Left ventricle myocardium superior (tissue), 1 donor: ENCODE measurements around the gene TEK. TPM values are rescaled to one million over a fixed set of nuclear protein-coding genes. Genes with fewer than 3 reads are reported as not detected.

Experiments
- total RNA-seq: library from RNA; stranded (reverse); fragmentation: NEBNext Ultra II Directional; extraction: Animal tissue kit (Norgen Biotek cat#: 25700); gene quantifications from one replicate; pipeline ENCODE4 v1.2.1, GENCODE V29; 2021
- donor health status: DM: no; HTN: yes; CAD: no; lungs with severe emphysema.

Gene TEK
- total RNA-seq, 1 donor from 2014 or later = 22.2 TPM

Other genes with a start within 250 kb of the TEK start
- 6.2 TPM for gene CAAP1, start 216.4 kb upstream of the TEK start, total RNA-seq
- gene PLAA, start 162.0 kb upstream of the TEK start, total RNA-seq = 33.8 TPM
- gene IFT74, start 152.8 kb upstream of the TEK start, total RNA-seq = 9.2 TPM
- not detected for gene LRRC19, start 103.6 kb upstream of the TEK start, total RNA-seq
- gene EQTN, start 187.9 kb downstream of the TEK start, total RNA-seq = not detected